GM12874 (cell line): ENCODE data around the gene ZACN.

Experiments used
- TF ChIP-seq, protein P1 (sequence below): IDR thresholded peaks from 2 replicates; pipeline ENCODE4 v1.5.1; 2011; ENCODE audit warnings: low read depth, mild to moderate bottlenecking, control low read depth, low read length, moderate library complexity; ENCODE audit not compliant: insufficient read depth

Gene ZACN

GRCh38 chr17:76076146-76076764 is 2.7 kb upstream of the ZACN start:
- TF ChIP-seq, protein P1, sequence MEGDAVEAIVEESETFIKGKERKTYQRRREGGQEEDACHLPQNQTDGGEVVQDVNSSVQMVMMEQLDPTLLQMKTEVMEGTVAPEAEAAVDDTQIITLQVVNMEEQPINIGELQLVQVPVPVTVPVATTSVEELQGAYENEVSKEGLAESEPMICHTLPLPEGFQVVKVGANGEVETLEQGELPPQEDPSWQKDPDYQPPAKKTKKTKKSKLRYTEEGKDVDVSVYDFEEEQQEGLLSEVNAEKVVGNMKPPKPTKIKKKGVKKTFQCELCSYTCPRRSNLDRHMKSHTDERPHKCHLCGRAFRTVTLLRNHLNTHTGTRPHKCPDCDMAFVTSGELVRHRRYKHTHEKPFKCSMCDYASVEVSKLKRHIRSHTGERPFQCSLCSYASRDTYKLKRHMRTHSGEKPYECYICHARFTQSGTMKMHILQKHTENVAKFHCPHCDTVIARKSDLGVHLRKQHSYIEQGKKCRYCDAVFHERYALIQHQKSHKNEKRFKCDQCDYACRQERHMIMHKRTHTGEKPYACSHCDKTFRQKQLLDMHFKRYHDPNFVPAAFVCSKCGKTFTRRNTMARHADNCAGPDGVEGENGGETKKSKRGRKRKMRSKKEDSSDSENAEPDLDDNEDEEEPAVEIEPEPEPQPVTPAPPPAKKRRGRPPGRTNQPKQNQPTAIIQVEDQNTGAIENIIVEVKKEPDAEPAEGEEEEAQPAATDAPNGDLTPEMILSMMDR = no peak

- TF ChIP-seq, protein P1 = no peak
Observed at GRCh38 chr17:76076765-76077583, 2.0 kb upstream of the ZACN start.

DNA sequence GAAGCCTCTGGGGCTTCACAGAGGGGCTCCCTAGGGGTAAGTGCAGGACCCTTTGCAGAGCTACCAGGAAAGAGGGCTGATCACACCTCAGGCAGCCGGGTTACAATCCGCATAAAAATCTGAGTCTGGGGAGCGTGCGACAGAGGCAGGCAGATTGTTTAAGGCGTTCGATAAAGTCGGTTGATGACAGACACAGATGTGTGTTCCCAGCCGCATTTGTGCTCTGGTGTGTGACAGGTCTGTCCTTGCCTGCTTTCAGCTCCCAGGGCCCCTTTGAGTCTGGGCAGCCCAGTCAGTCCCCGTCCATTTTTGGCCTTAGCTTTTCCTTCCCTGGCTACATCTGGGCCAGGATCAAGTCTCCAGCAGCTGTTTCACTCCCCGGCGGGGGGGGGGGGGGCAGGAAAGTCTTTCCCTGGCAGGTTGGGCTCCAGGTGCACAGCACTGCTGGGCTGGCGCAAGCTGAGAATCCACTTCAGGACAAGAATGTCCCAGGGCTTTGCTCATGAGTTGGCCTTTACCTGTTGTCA is 1.3 kb upstream of the ZACN start:
- TF ChIP-seq, protein P1 = no peak

- TF ChIP-seq, protein P1 = no peak
Observed at GRCh38 chr17:76079535-76079955, 563 bp downstream of the ZACN start.

GRCh38 chr17:76079956-76080767 is 1.2 kb downstream of the ZACN start:
- TF ChIP-seq, protein P1 = no peak

DNA sequence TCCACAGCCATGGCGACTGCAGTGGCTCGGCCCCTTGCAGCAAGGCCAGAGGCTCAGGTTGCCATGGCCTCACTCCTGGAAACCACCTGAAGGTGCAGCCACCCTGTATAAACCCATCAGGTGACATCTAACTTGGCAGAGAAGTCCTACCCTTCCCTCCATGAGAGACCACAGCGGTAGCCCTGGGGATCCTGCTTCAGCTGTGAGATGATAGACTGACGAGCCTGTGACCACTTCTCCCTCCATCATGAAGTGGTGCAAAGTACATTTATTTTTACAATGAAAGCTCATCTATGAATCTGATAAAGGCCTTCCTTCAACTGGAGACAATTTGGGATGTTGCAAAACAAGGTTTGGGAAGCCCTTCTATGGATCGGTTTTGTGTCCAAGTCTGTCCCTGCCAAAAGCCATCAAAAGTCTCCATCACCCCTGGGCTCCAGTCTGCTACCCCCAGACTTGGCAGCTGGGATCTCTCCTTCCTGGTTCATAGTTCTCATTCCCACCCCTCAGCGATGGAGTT is 1.8 kb downstream of the ZACN start:
- TF ChIP-seq, protein P1 = no peak
